Transverse colon (tissue), 3 donors: ENCODE results near the gene ABL2.

Source experiments
- CTCF ChIP-seq, 5 experiments: fragments of 200-600 bp in 3 of 5; fragments of 450-650 bp in 2 of 5; sonication (generic) in 3 of 5; IDR thresholded peaks; 1 replicate in 2 of 5; 2 replicates in 3 of 5; pipeline ENCODE4 v1.5.1; 2016 to 2017; ENCODE audit warnings: antibody characterized with exemption in 5 of 5, inconsistent platforms in 3 of 5, mild to moderate bottlenecking in 2 of 5, moderate library complexity in 1 of 5
- EP300 ChIP-seq: sonication (generic); formaldehyde crosslinking; IDR thresholded peaks from one replicate; pipeline ENCODE4 v1.6.1; 2017; ENCODE audit warnings: antibody characterized with exemption, low read depth
- POLR2A ChIP-seq: fragments of 450-650 bp; IDR thresholded peaks from one replicate; pipeline ENCODE4 v1.6.1; 2016; ENCODE audit warnings: antibody characterized with exemption, mild to moderate bottlenecking, moderate library complexity

GRCh38 chr1:179101566-179101965, 127.9 kb downstream of the ABL2 start:
- TF ChIP-seq CTCF (IDR thresholded peaks at IDR 0.05) (no peak), POLR2A (no peak), EP300 (no peak)
